ENCODE measurements around the gene JARID2. TPM values are rescaled to one million over a fixed set of nuclear protein-coding genes. Genes with fewer than 3 reads are reported as not detected.
A peak's percentile ranks its signal among the peaks of the same experiment; 100 is the strongest.
"Not testable (repeated sequence)": the region's sequence is repeated elsewhere in the genome, so short reads cannot be mapped to it uniquely, and the experiment has no call there.

Gene JARID2
- total RNA-seq, 1 experiment from 2014 or later, result 21.0 TPM

GRCh38 chr6:15412767-15413166, 166.9 kb downstream of the JARID2 start:
- no peaks in the 10 kb centered on the region for H3K9me3 Mint-ChIP-seq (ENCODE audit: unreplicated experiment)
- ChIA-PET CTCF (no interaction called here), POLR2A (interaction anchor here (0.8 to 1.8 kb wide), 3 partner anchors 10 to 42 kb away, joined by 4 read pairs; no protein-coding TSS in a partner anchor)
- no TSS peak for BruUV-seq (replicated peaks)
- peaks cover 26% of the 10 kb centered on the region for H3K4me1 Mint-ChIP-seq (ENCODE audit: insufficient read depth, unreplicated experiment)
- peak overlapping the region; percentile 67 for H3K27ac Mint-ChIP-seq (ENCODE audit: low read depth, unreplicated experiment)
- peaks cover 7% of the 10 kb centered on the region for H3K36me3 Mint-ChIP-seq (ENCODE audit: insufficient read depth, unreplicated experiment)
- H3K4me3 Mint-ChIP-seq (ENCODE audit: unreplicated experiment), result no peak overlapping the region
- H3K27me3 Mint-ChIP-seq (ENCODE audit: insufficient read depth, unreplicated experiment), result no peaks in the 10 kb centered on the region
- DNase-seq (ENCODE audit: unreplicated experiment), result no peak
- intact Hi-C loops (cut with micrococcal nuclease), result no loop called here
- no peak for TF ChIP-seq CTCF (IDR thresholded peaks at IDR 0.05; ENCODE audit: unreplicated experiment)

GRCh38 chr6:15413466-15414234, 167.8 kb downstream of the JARID2 start:
- H3K4me1 Mint-ChIP-seq (ENCODE audit: insufficient read depth, unreplicated experiment), result peaks cover 30% of the 10 kb centered on the region
- no peak for DNase-seq (ENCODE audit: unreplicated experiment)
- H3K27ac Mint-ChIP-seq (ENCODE audit: low read depth, unreplicated experiment), result peak overlapping the region; percentile 67
- TF ChIP-seq CTCF (IDR thresholded peaks at IDR 0.05; ENCODE audit: unreplicated experiment), result no peak
- no peak overlapping the region for H3K4me3 Mint-ChIP-seq (ENCODE audit: unreplicated experiment)
- H3K36me3 Mint-ChIP-seq (ENCODE audit: insufficient read depth, unreplicated experiment), result peaks cover 13% of the 10 kb centered on the region
- H3K9me3 Mint-ChIP-seq (ENCODE audit: unreplicated experiment), result no peaks in the 10 kb centered on the region
- intact Hi-C loops (cut with micrococcal nuclease), result no loop called here
- POLR2A ChIA-PET, result interaction anchor here (0.5 to 1.8 kb wide), 4 partner anchors 11 to 74 kb away, joined by 4 read pairs; no protein-coding TSS in a partner anchor
- CTCF ChIA-PET, result no interaction called here
- no TSS peak for BruUV-seq (replicated peaks)
- H3K27me3 Mint-ChIP-seq (ENCODE audit: insufficient read depth, unreplicated experiment), result no peaks in the 10 kb centered on the region

- peaks cover 30% of the 10 kb centered on the region for H3K4me1 Mint-ChIP-seq (ENCODE audit: insufficient read depth, unreplicated experiment)
- no TSS peak for BruUV-seq (replicated peaks)
- no peaks in the 10 kb centered on the region for H3K27me3 Mint-ChIP-seq (ENCODE audit: insufficient read depth, unreplicated experiment)
- H3K36me3 Mint-ChIP-seq (ENCODE audit: insufficient read depth, unreplicated experiment), result peaks cover 13% of the 10 kb centered on the region
- ChIA-PET POLR2A (interaction anchor here (1.8 kb wide), 1 partner anchor 19 kb away, joined by 4 read pairs; no protein-coding TSS in a partner anchor), CTCF (no interaction called here)
- H3K27ac Mint-ChIP-seq (ENCODE audit: low read depth, unreplicated experiment), result no peak overlapping the region
- no peak overlapping the region for H3K4me3 Mint-ChIP-seq (ENCODE audit: unreplicated experiment)
- no peak for DNase-seq (ENCODE audit: unreplicated experiment)
- intact Hi-C loops (cut with micrococcal nuclease), result no loop called here
- H3K9me3 Mint-ChIP-seq (ENCODE audit: unreplicated experiment), result no peaks in the 10 kb centered on the region
- no peak for TF ChIP-seq CTCF (IDR thresholded peaks at IDR 0.05; ENCODE audit: unreplicated experiment)
Observed at GRCh38 chr6:15414235-15414612, 168.4 kb downstream of the JARID2 start.

GRCh38 chr6:15415622-15416021, 169.8 kb downstream of the JARID2 start:
- CTCF ChIA-PET; POLR2A ChIA-PET; DNase-seq (ENCODE audit: unreplicated experiment); H3K4me3 Mint-ChIP-seq (ENCODE audit: unreplicated experiment); intact Hi-C loops (cut with micrococcal nuclease); H3K9me3 Mint-ChIP-seq (ENCODE audit: unreplicated experiment); H3K27me3 Mint-ChIP-seq (ENCODE audit: insufficient read depth, unreplicated experiment); BruUV-seq (replicated peaks); H3K27ac Mint-ChIP-seq (ENCODE audit: low read depth, unreplicated experiment): not testable (repeated sequence)
- Mint-ChIP-seq H3K4me1 (ENCODE audit: insufficient read depth, unreplicated experiment) (peaks cover 30% of the 10 kb centered on the region), H3K36me3 (ENCODE audit: insufficient read depth, unreplicated experiment) (peaks cover 18% of the 10 kb centered on the region)
